Right renal pelvis (tissue), 4 donors: ENCODE data around the gene FEV. TPM values are rescaled to one million over a fixed set of nuclear protein-coding genes. Genes with fewer than 3 reads are reported as not detected.
"Not testable (repeated sequence)": the region's sequence is repeated elsewhere in the genome, so short reads cannot be mapped to it uniquely, and the experiment has no call there.

ENCODE experiments used
- DNase-seq, 4 donors: peaks; one replicate each; pipeline ENCODE4 v3.0.0-alpha.2; 2013; ENCODE audit warnings: low read depth in 4 of 4, low spot score in 3 of 4, missing footprints in 1 of 4
- polyA plus RNA-seq, 4 donors: library from polyadenylated mRNA; unstranded; fragments of 120-200 nt; gene quantifications; one replicate each; pipeline ENCODE4 v1.2.1, GENCODE V29; 2013; ENCODE audit not compliant: insufficient read length in 4 of 4

Gene FEV
- polyA plus RNA-seq, 4 donors = 0.08 to 0.10 (median 0.08) TPM; not detected in 1

DNA sequence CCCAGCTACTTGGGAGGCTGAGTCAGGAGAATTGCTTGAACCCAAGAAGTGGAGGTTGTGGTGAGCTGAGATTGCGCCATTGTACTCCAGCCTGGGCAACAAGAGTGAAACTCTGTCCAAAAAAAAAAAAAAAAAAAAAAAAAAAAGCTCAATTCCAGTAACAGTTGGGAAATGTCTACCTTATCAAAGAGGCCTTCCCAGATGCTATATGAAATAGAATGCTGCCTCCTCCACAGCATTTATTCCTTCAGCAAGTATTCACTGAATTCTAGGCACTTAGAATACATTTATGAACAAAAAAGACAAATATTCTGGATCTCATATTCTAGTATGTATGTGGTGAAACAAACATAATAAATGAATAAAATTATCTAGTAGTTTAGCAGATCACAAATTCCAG, 38.4 kb downstream of the FEV start:
- DNase-seq = no peak

GRCh38 chr2:218944759-218945404, 40.1 kb downstream of the FEV start:
- no peak for DNase-seq

- DNase-seq = not testable (repeated sequence)
These were observed 53.2 kb downstream of the FEV start for GRCh38 chr2:218931751-218932150.

Other genes with a start within 250 kb of the FEV start
- 10 to 100 TPM; 44.3 to 57.6 (median 50.7) TPM for gene CYP27A1, start 203.0 kb downstream of the FEV start, polyA plus RNA-seq
- under 1 TPM in 1 of 4 donors, not detected in 3; 0.05 TPM for gene PRKAG3, start 153.4 kb downstream of the FEV start, polyA plus RNA-seq
- under 1 TPM; 0.10 to 0.44 (median 0.27) TPM for gene WNT6, start 125.4 kb downstream of the FEV start, polyA plus RNA-seq
- 1 to 10 TPM in 2 of 4 donors, under 1 TPM in 2; 0.60 to 1.4 (median 1.1) TPM for gene WNT10A, start 104.3 kb downstream of the FEV start, polyA plus RNA-seq
- under 1 TPM in 1 of 4 donors, not detected in 3; 0.17 TPM for gene CDK5R2, start 25.5 kb downstream of the FEV start, polyA plus RNA-seq
- gene CRYBA2, start 8.2 kb upstream of the FEV start, polyA plus RNA-seq = not detected
- gene CFAP65, start 56.3 kb upstream of the FEV start, polyA plus RNA-seq = under 1 TPM; 0.19 to 0.41 (median 0.25) TPM
- gene IHH, start 75.7 kb upstream of the FEV start, polyA plus RNA-seq = 1 to 10 TPM; 1.5 to 2.5 (median 1.8) TPM
- gene NHEJ1, start 175.6 kb upstream of the FEV start, polyA plus RNA-seq = 10 to 100 TPM; 18.8 to 21.3 (median 20.1) TPM
- gene SLC23A3, start 184.8 kb upstream of the FEV start, polyA plus RNA-seq = 10 to 100 TPM; 14.8 to 23.3 (median 18.8) TPM
- gene CNPPD1, start 191.7 kb upstream of the FEV start, polyA plus RNA-seq = 10 to 100 TPM; 66.2 to 75.3 (median 70.5) TPM
- gene RETREG2, start 193.1 kb upstream of the FEV start, polyA plus RNA-seq = 100 to 1,000 TPM; 110 to 129 (median 121) TPM
- 10 to 100 TPM; 40.5 to 46.5 (median 43.2) TPM for gene ZFAND2B, start 221.6 kb upstream of the FEV start, polyA plus RNA-seq
- 10 to 100 TPM; 32.4 to 40.3 (median 36.8) TPM for gene ABCB6, start 233.8 kb upstream of the FEV start, polyA plus RNA-seq
- 10 to 100 TPM; 43.5 to 49.3 (median 45.6) TPM for gene ATG9A, start 244.5 kb upstream of the FEV start, polyA plus RNA-seq
- 10 to 100 TPM; 40.5 to 59.2 (median 50.4) TPM for gene ANKZF1, start 244.6 kb upstream of the FEV start, polyA plus RNA-seq